ENCODE results near the gene NUP58.
"Not testable (repeated sequence)": the region's sequence is repeated elsewhere in the genome, so short reads cannot be mapped to it uniquely, and the experiment has no call there.

NUP58 gene

GRCh38 chr13:25295701-25296100 lies 5.7 kb upstream of the NUP58 start:
- TF ChIP-seq CTCF (IDR thresholded peaks at IDR 0.05; ENCODE audit: insufficient read depth, low read depth, low read length, missing control alignments), result no peak
- no peak overlapping the region for H3K4me3 ChIP-seq (ENCODE audit: low read length)
- peak; percentile 29 for DNase-seq (ENCODE audit: low read depth)

- H3K4me3 ChIP-seq (ENCODE audit: low read length), result peak overlapping the region; percentile 83
- DNase-seq (ENCODE audit: low read depth), result no peak
- no peak for TF ChIP-seq CTCF (IDR thresholded peaks at IDR 0.05; ENCODE audit: insufficient read depth, low read depth, low read length, missing control alignments)
Measured at GRCh38 chr13:25300861-25301346, 521 bp upstream of the NUP58 start.

GRCh38 chr13:25302121-25302520 lies 696 bp downstream of the NUP58 start:
- no peak for TF ChIP-seq CTCF (IDR thresholded peaks at IDR 0.05; ENCODE audit: insufficient read depth, low read depth, low read length, missing control alignments)
- peak overlapping the region; percentile 83 for H3K4me3 ChIP-seq (ENCODE audit: low read length)

GRCh38 chr13:25306671-25307464 lies 5.4 kb downstream of the NUP58 start:
- no peak for DNase-seq (ENCODE audit: low read depth)
- TF ChIP-seq CTCF (IDR thresholded peaks at IDR 0.05; ENCODE audit: insufficient read depth, low read depth, low read length, missing control alignments), result no peak
- H3K4me3 ChIP-seq (ENCODE audit: low read length), result no peak overlapping the region

More at GRCh38 chr13:25302121-25302520, 696 bp downstream of the NUP58 start:
- no peak for DNase-seq (ENCODE audit: low read depth)

- no peak for DNase-seq (ENCODE audit: low read depth)
- no peak overlapping the region for H3K4me3 ChIP-seq (ENCODE audit: low read length)
- TF ChIP-seq CTCF (IDR thresholded peaks at IDR 0.05; ENCODE audit: insufficient read depth, low read depth, low read length, missing control alignments), result no peak
Measured at GRCh38 chr13:25310891-25311290, 9.5 kb downstream of the NUP58 start.

GRCh38 chr13:25318946-25319345 lies 17.5 kb downstream of the NUP58 start:
- DNase-seq (ENCODE audit: low read depth), result peak; percentile 84
- not testable (repeated sequence) for H3K4me3 ChIP-seq (ENCODE audit: low read length)

- no peak overlapping the region for H3K4me3 ChIP-seq (ENCODE audit: low read length)
- DNase-seq (ENCODE audit: low read depth), result no peak
- TF ChIP-seq CTCF (IDR thresholded peaks at IDR 0.05; ENCODE audit: insufficient read depth, low read depth, low read length, missing control alignments), result no peak
Measured at GRCh38 chr13:25319771-25320170, 18.3 kb downstream of the NUP58 start.

Data from epithelial cell of esophagus (primary cell).